GM10248 (cell line): ENCODE data around the gene CREB1.

ENCODE experiments used
- CTCF ChIA-PET: fragments of 300-600 bp; sonication (Branson Sonifier 250); formaldehyde crosslinking; extraction: SDS; loops from one replicate; lab custom pipeline; 2021; ENCODE audit warnings: antibody characterized with exemption; lab: Yijun Ruan, JAX
- POLR2A ChIA-PET: fragments of 350-650 bp; sonication (Branson Sonifier 250); formaldehyde crosslinking; extraction: SDS; loops from one replicate; lab custom pipeline; 2020; ENCODE audit warnings: antibody characterized with exemption; lab: Yijun Ruan, JAX
- DNase-seq: peaks from one replicate; pipeline ENCODE4 v3.0.0; 2012; ENCODE audit errors: extremely low spot score
- CTCF ChIP-seq: IDR thresholded peaks from 2 replicates; pipeline ENCODE4 v1.5.1; 2012; ENCODE audit warnings: mild to moderate bottlenecking, low read depth; ENCODE audit errors: extremely low read depth, missing control alignments, control extremely low read depth

CREB1 gene

GRCh38 chr2:207587305-207587704, 57.5 kb downstream of the CREB1 start:
- ChIA-PET CTCF (interaction anchor here (0.8 to 1.2 kb wide), 3 partner anchors 9 to 43 kb away, joined by 3 read pairs; no protein-coding TSS in a partner anchor), POLR2A (no interaction called here)
- no peak for DNase-seq
- no peak for TF ChIP-seq CTCF

GRCh38 chr2:207589143-207589542, 59.4 kb downstream of the CREB1 start:
- no peak for TF ChIP-seq CTCF
- no peak for DNase-seq
- CTCF ChIA-PET, result interaction anchor here (1.0 to 1.2 kb wide), 2 partner anchors 37 to 58 kb away, joined by 4 read pairs; no protein-coding TSS in a partner anchor
- POLR2A ChIA-PET, result no interaction called here

DNA sequence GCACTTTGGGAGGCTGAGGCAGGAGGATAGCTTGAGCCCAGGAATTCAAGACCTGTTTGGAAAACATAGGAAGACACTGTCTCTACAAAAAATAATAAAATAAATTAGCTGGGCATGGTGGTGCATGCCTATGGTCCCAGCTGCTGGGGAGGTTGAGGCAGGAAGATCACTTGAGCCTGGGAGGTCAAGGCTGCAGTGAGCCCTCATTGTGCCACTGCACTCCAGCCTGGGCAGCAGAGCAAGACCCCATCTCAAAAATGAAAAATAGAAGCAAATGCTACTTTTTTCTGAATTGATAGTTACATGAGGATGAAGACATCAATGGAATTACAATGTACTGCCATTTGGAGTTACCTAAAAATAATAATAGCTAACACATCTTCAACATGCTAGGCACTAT, 63.5 kb downstream of the CREB1 start:
- DNase-seq, result no peak
- POLR2A ChIA-PET, result no interaction called here
- CTCF ChIA-PET, result interaction anchor here (1.4 to 1.5 kb wide), 4 partner anchors 9 to 28 kb away, joined by 3 to 5 read pairs (median 4); no protein-coding TSS in a partner anchor
- TF ChIP-seq CTCF, result no peak

DNA sequence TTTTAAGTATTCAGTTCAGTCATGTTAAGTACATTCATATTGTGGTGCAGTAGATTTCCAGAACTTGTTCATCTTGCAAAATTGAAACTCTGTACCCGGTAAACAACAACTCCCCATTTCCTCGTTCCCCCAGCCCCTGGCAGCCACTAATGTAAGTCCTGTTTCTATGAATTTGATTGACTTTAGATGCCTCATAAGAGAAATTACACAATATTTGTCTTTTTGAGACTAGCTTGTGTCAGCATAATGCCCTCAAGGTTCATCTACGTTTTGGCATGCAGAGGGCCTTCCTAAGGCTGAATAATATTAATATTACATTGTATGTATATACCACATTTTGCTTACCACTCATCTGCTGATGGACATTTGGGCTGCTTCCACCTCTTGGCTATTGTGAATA, 64.5 kb downstream of the CREB1 start:
- ChIA-PET POLR2A (no interaction called here), CTCF (interaction anchor here (1.0 to 1.5 kb wide), 5 partner anchors 8 to 27 kb away, joined by 3 to 5 read pairs (median 4); no protein-coding TSS in a partner anchor)
- DNase-seq, result no peak
- no peak for TF ChIP-seq CTCF

DNA sequence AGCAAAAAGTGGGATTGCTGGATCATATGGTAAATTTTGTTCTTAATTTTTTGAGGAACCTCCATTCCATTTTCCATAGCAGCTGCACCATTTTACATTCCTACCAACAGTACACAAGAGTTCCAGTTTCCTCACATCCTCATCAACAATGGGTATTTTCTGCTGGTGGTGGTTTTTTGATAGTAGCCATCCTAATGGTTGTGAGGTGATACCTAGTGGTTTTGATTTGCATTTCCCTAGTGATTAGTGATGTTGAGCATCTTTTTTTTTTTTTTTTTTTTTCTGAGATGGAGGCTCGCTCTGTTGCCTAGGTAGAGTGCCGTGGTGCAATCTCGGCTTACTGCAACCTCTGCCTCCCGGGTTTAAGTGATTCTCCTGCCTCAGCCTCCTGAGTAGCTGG, 65.0 kb downstream of the CREB1 start:
- ChIA-PET CTCF (interaction anchor here (1.0 kb wide), 1 partner anchor 18 kb away, joined by 3 read pairs; no protein-coding TSS in a partner anchor), POLR2A (no interaction called here)
- no peak for DNase-seq
- TF ChIP-seq CTCF, result no peak

DNA sequence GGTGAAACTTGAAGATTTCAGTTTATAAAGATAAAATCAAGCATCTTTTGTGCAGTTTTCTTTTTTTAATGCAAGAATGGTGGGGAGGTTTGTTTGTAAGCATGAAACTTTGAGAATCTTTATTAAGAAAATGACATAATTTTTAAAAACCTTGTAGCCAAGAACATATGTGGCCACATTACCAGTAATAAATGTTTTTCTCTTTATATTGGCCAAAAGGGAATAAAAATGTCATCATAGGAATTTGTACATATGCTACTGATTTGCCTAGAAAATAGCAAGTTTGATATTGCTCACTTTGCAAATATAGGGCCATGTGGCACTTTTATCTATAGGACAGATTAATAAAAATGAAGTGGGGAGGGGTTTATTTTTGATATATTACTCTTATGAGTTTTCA, 69.9 kb downstream of the CREB1 start:
- CTCF ChIA-PET, result interaction anchor here (1.1 to 3.1 kb wide), 4 partner anchors 8 to 27 kb away, joined by 3 to 11 read pairs (median 4); no protein-coding TSS in a partner anchor

More for the DNA sequence above, 69.9 kb downstream of the CREB1 start:
- TF ChIP-seq CTCF, result no peak
- POLR2A ChIA-PET, result no interaction called here
- no peak for DNase-seq
